GM19193 (cell line): ENCODE data around the gene DNAJC3.

ENCODE experiments used
- POLR2A ChIP-seq: IDR thresholded peaks from 4 replicates; pipeline ENCODE4 v1.6.1; 2011; ENCODE audit not compliant: insufficient read depth, insufficient read length; ENCODE audit errors: extremely low read depth

Gene DNAJC3

GRCh38 chr13:95652244-95652764 is 24.6 kb upstream of the DNAJC3 start:
- no peak for TF ChIP-seq POLR2A

GRCh38 chr13:95652821-95653220 is 24.1 kb upstream of the DNAJC3 start:
- no peak for TF ChIP-seq POLR2A

GRCh38 chr13:95656386-95657015 is 20.4 kb upstream of the DNAJC3 start:
- no peak for TF ChIP-seq POLR2A

GRCh38 chr13:95659500-95659899 is 17.4 kb upstream of the DNAJC3 start:
- TF ChIP-seq POLR2A = no peak

GRCh38 chr13:95660981-95661581 is 15.9 kb upstream of the DNAJC3 start:
- no peak for TF ChIP-seq POLR2A

GRCh38 chr13:95671597-95671996 is 5.3 kb upstream of the DNAJC3 start:
- no peak for TF ChIP-seq POLR2A

- TF ChIP-seq POLR2A = no peak
Measured at GRCh38 chr13:95676105-95676761, 706 bp upstream of the DNAJC3 start.

GRCh38 chr13:95677564-95678266 is 776 bp downstream of the DNAJC3 start:
- TF ChIP-seq POLR2A = no peak

- no peak for TF ChIP-seq POLR2A
Measured at GRCh38 chr13:95678967-95679366, 2.0 kb downstream of the DNAJC3 start.

- no peak for TF ChIP-seq POLR2A
Measured at GRCh38 chr13:95679722-95680121, 2.8 kb downstream of the DNAJC3 start.

GRCh38 chr13:95684418-95684817 is 7.5 kb downstream of the DNAJC3 start:
- TF ChIP-seq POLR2A = no peak

- TF ChIP-seq POLR2A = no peak
Measured at GRCh38 chr13:95689582-95689926, 12.6 kb downstream of the DNAJC3 start.

- TF ChIP-seq POLR2A = no peak
Measured at GRCh38 chr13:95697052-95697680, 20.2 kb downstream of the DNAJC3 start.

- TF ChIP-seq POLR2A = no peak
Measured at GRCh38 chr13:95698047-95698749, 21.3 kb downstream of the DNAJC3 start.

GRCh38 chr13:95703576-95703975 is 26.6 kb downstream of the DNAJC3 start:
- TF ChIP-seq POLR2A = no peak

- TF ChIP-seq POLR2A = no peak
Measured at GRCh38 chr13:95704510-95704909, 27.6 kb downstream of the DNAJC3 start.
